Measurements from ENCODE around the gene TRIM10.

Gene TRIM10

DNA sequence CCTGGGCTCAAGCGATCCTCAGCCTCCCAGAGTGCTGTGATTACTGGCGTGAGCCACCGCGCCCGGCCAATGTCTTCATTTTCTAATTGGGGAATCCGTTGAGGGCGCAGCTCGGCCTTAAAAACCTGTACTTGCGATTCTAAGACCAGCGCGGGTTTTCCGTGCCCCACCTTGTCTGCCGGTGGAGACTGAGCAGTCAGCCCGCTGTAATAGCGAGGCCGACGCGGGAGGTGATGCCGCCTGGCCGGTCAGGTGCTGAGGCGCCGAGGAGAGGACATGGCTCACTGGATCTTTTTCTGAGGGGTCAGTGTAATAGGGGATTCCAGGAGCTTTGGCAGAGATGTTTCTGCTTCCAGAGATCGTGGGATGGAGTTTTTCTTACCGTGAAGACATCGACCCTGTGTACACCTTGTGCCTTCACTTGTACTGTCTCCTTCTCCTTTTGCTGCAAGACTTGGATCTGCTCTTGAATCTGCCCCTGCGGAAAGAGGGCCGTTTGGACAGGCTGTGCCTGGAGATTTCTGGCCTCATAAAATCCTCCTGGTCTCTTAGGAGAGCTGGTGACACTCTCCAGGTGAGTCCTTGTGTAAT is 49.6 kb downstream of the TRIM10 start:
- H3K27ac Mint-ChIP-seq = no peak overlapping the region

GRCh38 chr6:30104661-30105060 is 56.4 kb downstream of the TRIM10 start:
- H3K27me3 Mint-ChIP-seq = peaks cover 58% of the 10 kb centered on the region
- peaks cover 39% of the 10 kb centered on the region for H3K4me1 Mint-ChIP-seq (ENCODE audit: low read depth)
- H3K27ac Mint-ChIP-seq = no peak overlapping the region
- H3K4me3 Mint-ChIP-seq = no peak overlapping the region
- H3K9me3 Mint-ChIP-seq = no peaks in the 10 kb centered on the region
- DNase-seq = no peak
- no peaks in the 10 kb centered on the region for H3K36me3 Mint-ChIP-seq (ENCODE audit: low read depth)

More for the DNA sequence above, 49.6 kb downstream of the TRIM10 start:
- Mint-ChIP-seq H3K4me3 (no peak overlapping the region), H3K36me3 (ENCODE audit: low read depth) (no peaks in the 10 kb centered on the region), H3K4me1 (ENCODE audit: low read depth) (peaks cover 12% of the 10 kb centered on the region), H3K27me3 (peaks cover 69% of the 10 kb centered on the region), H3K9me3 (no peaks in the 10 kb centered on the region)
- no peak for DNase-seq

GRCh38 chr6:30103872-30104179 is 57.2 kb downstream of the TRIM10 start:
- peaks cover 62% of the 10 kb centered on the region for H3K27me3 Mint-ChIP-seq

DNA sequence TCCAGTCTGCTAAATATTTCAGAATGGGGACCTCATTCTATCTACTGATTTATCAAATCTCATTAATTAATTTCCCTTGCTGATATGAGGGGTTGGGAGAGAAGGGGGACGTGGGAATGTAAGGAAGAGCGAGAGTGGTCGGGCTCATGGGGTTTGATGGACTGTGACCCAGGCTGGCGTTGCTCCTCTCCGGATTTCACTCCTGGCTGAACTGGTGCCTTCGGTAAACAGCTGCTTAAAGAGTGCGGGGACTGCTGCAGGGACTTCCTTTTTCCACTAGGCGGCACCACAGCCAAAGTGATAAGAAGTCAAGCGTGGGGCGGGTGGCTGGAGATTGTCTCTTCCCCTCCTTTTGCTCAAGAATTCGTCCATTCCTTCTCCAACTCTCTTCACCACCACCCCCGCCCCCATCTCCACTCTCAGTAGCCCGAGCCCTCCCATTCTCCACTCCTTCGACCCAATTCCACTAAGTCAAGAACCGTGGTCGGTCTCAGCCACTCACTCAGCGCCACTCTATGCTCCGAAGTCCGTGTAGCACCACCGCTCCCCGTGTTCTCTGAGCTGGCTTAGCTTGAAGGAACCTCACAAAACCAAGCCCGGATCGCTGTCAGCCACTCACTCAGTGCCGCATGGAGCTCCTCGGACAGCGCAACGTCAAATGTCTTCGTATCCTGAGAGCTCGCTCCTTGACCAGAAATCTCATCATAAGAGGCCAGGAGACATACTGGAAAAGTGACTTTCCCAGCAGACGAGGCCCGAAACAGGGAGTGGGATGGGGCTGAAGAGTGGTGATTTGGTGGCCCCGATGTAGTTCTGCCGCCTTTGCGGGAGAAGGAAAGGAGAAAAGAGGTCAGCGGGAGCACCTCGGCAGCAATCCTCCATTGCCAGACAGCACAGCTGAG is 57.8 kb downstream of the TRIM10 start:
- H3K36me3 Mint-ChIP-seq (ENCODE audit: low read depth) = no peaks in the 10 kb centered on the region

More at GRCh38 chr6:30103872-30104179, 57.2 kb downstream of the TRIM10 start:
- Mint-ChIP-seq H3K36me3 (ENCODE audit: low read depth) (no peaks in the 10 kb centered on the region), H3K27ac (no peak overlapping the region), H3K4me1 (ENCODE audit: low read depth) (peaks cover 42% of the 10 kb centered on the region), H3K4me3 (peak overlapping the region; percentile 79), H3K9me3 (no peaks in the 10 kb centered on the region)
- no peak for DNase-seq

DNA sequence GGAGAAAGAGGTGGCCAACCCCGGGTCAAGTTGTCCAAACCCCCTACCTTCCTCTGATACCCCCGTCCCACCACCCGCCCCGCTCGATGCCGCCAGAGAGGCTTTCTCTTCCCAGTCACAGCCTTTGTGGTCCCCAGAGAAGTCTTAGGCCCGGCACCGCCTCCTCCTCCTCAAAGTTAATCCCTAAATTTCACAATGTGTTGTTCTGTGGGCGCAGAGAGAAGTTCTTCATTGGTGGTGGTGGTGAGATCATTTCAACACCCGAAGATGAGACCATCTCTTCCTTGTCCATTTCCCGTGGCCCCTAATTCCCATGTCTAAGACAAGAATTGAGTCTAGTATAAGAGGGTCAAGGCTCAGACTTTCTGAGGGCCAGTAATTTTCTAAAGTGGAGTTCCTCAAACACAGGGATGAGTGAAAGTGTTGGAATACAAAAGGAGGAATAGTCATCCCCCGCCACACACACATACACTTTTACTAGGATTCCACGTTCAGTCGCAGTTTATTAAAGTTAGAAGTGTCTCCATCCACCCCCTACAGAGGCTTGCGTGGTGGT is 58.5 kb downstream of the TRIM10 start:
- Mint-ChIP-seq H3K4me1 (ENCODE audit: low read depth) (peaks cover 52% of the 10 kb centered on the region), H3K27me3 (peaks cover 56% of the 10 kb centered on the region), H3K9me3 (no peaks in the 10 kb centered on the region), H3K4me3 (peak overlapping the region; percentile 70), H3K27ac (no peak overlapping the region), H3K36me3 (ENCODE audit: low read depth) (no peaks in the 10 kb centered on the region)
- DNase-seq = no peak

More for the DNA sequence above, 57.8 kb downstream of the TRIM10 start:
- Mint-ChIP-seq H3K27me3 (peaks cover 63% of the 10 kb centered on the region), H3K4me3 (peak overlapping the region; percentile 79), H3K4me1 (ENCODE audit: low read depth) (peaks cover 46% of the 10 kb centered on the region), H3K27ac (no peak overlapping the region), H3K9me3 (no peaks in the 10 kb centered on the region)
- DNase-seq = peak; percentile 86

All from activated T-cell treated with anti-CD3 and anti-CD28 coated beads, Interleukin-2, amount 50 U/mL, for 24 hours (primary cell).